ENCODE measurements around the gene CAND1. TPM values are rescaled to one million over a fixed set of nuclear protein-coding genes. Genes with fewer than 3 reads are reported as not detected.

CAND1 gene
- polyA plus RNA-seq, 2 of the 4 experiments (the other 2 are of a cell fraction), result 70.3 to 185 TPM

GRCh38 chr12:67305544-67305943 is 36.4 kb downstream of the CAND1 start:
- FAIRE-seq (no peak), DNase-seq (ENCODE audit: low read depth in 1 of 2, low spot score in 1 of 2) (no peak), ATAC-seq (no peak)
- Histone ChIP-seq H3K9me3 (no peaks in the 10 kb centered on the region), H3K4me2 (no peak overlapping the region), H3K4me3 (no peak overlapping the region), H3K4me1 (no peaks in the 10 kb centered on the region), H3K27ac (no peak overlapping the region)
- POLR2A ChIA-PET, result interaction anchor here (2.0 kb wide), 1 partner anchor 36 kb away, joined by 6 read pairs; the partner anchor contains the start of gene CAND1
- no peak for TF ChIP-seq EHMT2 (IDR thresholded peaks at IDR 0.05; ENCODE audit: low read depth)
- TF ChIP-seq KDM5A (IDR thresholded peaks at IDR 0.05), result no peak
- TF ChIP-seq REST (IDR thresholded peaks at IDR 0.05), result no peak
- TF ChIP-seq SMC3 (IDR thresholded peaks at IDR 0.05), result no peak
- no peak for TF ChIP-seq SREBF2 (IDR thresholded peaks at IDR 0.05)
- TF ChIP-seq GATA3 (IDR thresholded peaks at IDR 0.05; ENCODE audit: borderline replicate concordance), result no peak
- TF ChIP-seq CHD2 (IDR thresholded peaks at IDR 0.05; ENCODE audit: low read length, partially characterized antibody), result no peak
- TF ChIP-seq MAX (IDR thresholded peaks at IDR 0.05), result no peak
- TF ChIP-seq ATOH8 (CRISPR knock-in tag; IDR thresholded peaks at IDR 0.05; ENCODE audit: low read depth), result no peak
- no peak for TF ChIP-seq POLR2AphosphoS2 (conservative IDR thresholded peaks at IDR 0.05; ENCODE audit: low read length)
- TF ChIP-seq BHLHE40 (IDR thresholded peaks at IDR 0.05; ENCODE audit: low read depth, low read length), result no peak
- no peak for TF ChIP-seq FOXS1 (CRISPR knock-in tag; IDR thresholded peaks at IDR 0.05)
- no peak for TF ChIP-seq HOXB13 (CRISPR knock-in tag; IDR thresholded peaks at IDR 0.05; ENCODE audit: low read depth)
- TF ChIP-seq ZC3H11A (IDR thresholded peaks at IDR 0.05), result no peak
- no peak for TF ChIP-seq RNF2 (IDR thresholded peaks at IDR 0.05; ENCODE audit: borderline replicate concordance, low read depth)
- TF ChIP-seq POLR2A (IDR thresholded peaks at IDR 0.05; ENCODE audit: low read length), result no peak
- no peak for TF ChIP-seq NFE2L2 (conservative IDR thresholded peaks at IDR 0.05; ENCODE audit: low read length)
- TF ChIP-seq EP300 (IDR thresholded peaks at IDR 0.05), result no peak
- CTCF ChIA-PET, result no interaction called here
- WGBS (ENCODE audit: missing lambda C conversion rate), result 100% methylated on average over 1 of the region's 1 CpG

GRCh38 chr12:67306712-67307111 is 37.6 kb downstream of the CAND1 start:
- DNase-seq (ENCODE audit: low read depth in 1 of 2, low spot score in 1 of 2) (no peak), ATAC-seq (no peak), FAIRE-seq (no peak)
- POLR2A ChIA-PET, result interaction anchor here (1.0 kb wide), 1 partner anchor 38 kb away, joined by 4 read pairs; no protein-coding TSS in a partner anchor
- no peaks in the 10 kb centered on the region for H3K9me3 ChIP-seq
- H3K4me1 ChIP-seq, result no peaks in the 10 kb centered on the region
- whole genome bisulfite sequencing (ENCODE audit: missing lambda C conversion rate), result 94% methylated on average over 2 of the region's 2 CpGs
- H3K4me3 ChIP-seq, result no peak overlapping the region
- no peak overlapping the region for H3K4me2 ChIP-seq
- H3K27ac ChIP-seq, result no peak overlapping the region
- TF ChIP-seq FOSB (CRISPR knock-in tag; IDR thresholded peaks at IDR 0.05) (no peak), MAZ (IDR thresholded peaks at IDR 0.05; ENCODE audit: borderline replicate concordance, low read depth, low read length) (no peak), PHF8 (IDR thresholded peaks at IDR 0.05; ENCODE audit: borderline replicate concordance, low read depth) (no peak), RARB (CRISPR knock-in tag; IDR thresholded peaks at IDR 0.05) (no peak), SREBF2 (IDR thresholded peaks at IDR 0.05) (no peak), MAFK (IDR thresholded peaks at IDR 0.05; ENCODE audit: partially characterized antibody) (no peak), ESRRA (IDR thresholded peaks at IDR 0.05; ENCODE audit: borderline replicate concordance, low read length) (no peak), HOXA7 (CRISPR knock-in tag; IDR thresholded peaks at IDR 0.05) (no peak), HOXB5 (CRISPR knock-in tag; IDR thresholded peaks at IDR 0.05) (no peak), KDM5A (IDR thresholded peaks at IDR 0.05) (no peak), CBX2 (IDR thresholded peaks at IDR 0.05; ENCODE audit: borderline replicate concordance, low read depth) (no peak), POLR2A (IDR thresholded peaks at IDR 0.05; ENCODE audit: low read length) (no peak), CHD2 (IDR thresholded peaks at IDR 0.05; ENCODE audit: low read length, partially characterized antibody) (no peak), ZSCAN20 (CRISPR knock-in tag; IDR thresholded peaks at IDR 0.05) (no peak), POLR2AphosphoS2 (conservative IDR thresholded peaks at IDR 0.05; ENCODE audit: low read length) (no peak), JUNB (IDR thresholded peaks at IDR 0.05) (no peak), MAX (IDR thresholded peaks at IDR 0.05) (no peak), HDAC2 (IDR thresholded peaks at IDR 0.05) (no peak)
- CTCF ChIA-PET, result no interaction called here

Data from A549 (cell line).